HG03103 (cell line): ENCODE results near the gene CELA3B.
"Not testable (repeated sequence)": the region's sequence is repeated elsewhere in the genome, so short reads cannot be mapped to it uniquely, and the experiment has no call there.

Experiments
- ATAC-seq: cut with Tn5 transposase; IDR thresholded peaks from one replicate; pipeline ENCODE4 v1.9.1; 2021; ENCODE audit warnings: low read depth; ENCODE audit not compliant: unreplicated experiment

The CELA3B gene

GRCh38 chr1:21974699-21975098 is 2.1 kb upstream of the CELA3B start:
- not testable (repeated sequence) for ATAC-seq

- not testable (repeated sequence) for ATAC-seq
These were observed 1.5 kb upstream of the CELA3B start for GRCh38 chr1:21975296-21975695.

GRCh38 chr1:21978209-21978608 is 1.4 kb downstream of the CELA3B start:
- ATAC-seq = not testable (repeated sequence)

GRCh38 chr1:21980515-21981220 is 3.8 kb downstream of the CELA3B start:
- not testable (repeated sequence) for ATAC-seq

- not testable (repeated sequence) for ATAC-seq
These were observed 4.4 kb downstream of the CELA3B start for GRCh38 chr1:21981253-21981652.

GRCh38 chr1:21982122-21982521 is 5.3 kb downstream of the CELA3B start:
- not testable (repeated sequence) for ATAC-seq

- ATAC-seq = not testable (repeated sequence)
These were observed 6.7 kb downstream of the CELA3B start for GRCh38 chr1:21983539-21983938.

- ATAC-seq = not testable (repeated sequence)
These were observed 9.1 kb downstream of the CELA3B start for GRCh38 chr1:21985893-21986292.

- ATAC-seq = not testable (repeated sequence)
These were observed 9.6 kb downstream of the CELA3B start for GRCh38 chr1:21986386-21986785.

- not testable (repeated sequence) for ATAC-seq
These were observed 13.0 kb downstream of the CELA3B start for GRCh38 chr1:21989672-21990393.

- not testable (repeated sequence) for ATAC-seq
These were observed 15.4 kb downstream of the CELA3B start for GRCh38 chr1:21992186-21992585.

GRCh38 chr1:21994716-21995115 is 17.9 kb downstream of the CELA3B start:
- ATAC-seq = not testable (repeated sequence)

GRCh38 chr1:21996663-21996970 is 19.8 kb downstream of the CELA3B start:
- ATAC-seq = not testable (repeated sequence)

GRCh38 chr1:21997891-21998623 is 21.2 kb downstream of the CELA3B start:
- not testable (repeated sequence) for ATAC-seq

GRCh38 chr1:21998624-21999294 is 21.9 kb downstream of the CELA3B start:
- ATAC-seq = not testable (repeated sequence)

- ATAC-seq = not testable (repeated sequence)
These were observed 22.8 kb downstream of the CELA3B start for GRCh38 chr1:21999645-22000044.

- ATAC-seq = no peak
These were observed 24.6 kb downstream of the CELA3B start, which contains the start of gene CELA3A for GRCh38 chr1:22001409-22001808. CELA3A (plus strand) TSS chr1:22001657; CDS start chr1:22001675, 18 bp downstream.

- not testable (repeated sequence) for ATAC-seq
These were observed 25.6 kb downstream of the CELA3B start for GRCh38 chr1:22002461-22002860.

GRCh38 chr1:22002875-22003274 is 26.1 kb downstream of the CELA3B start:
- not testable (repeated sequence) for ATAC-seq

GRCh38 chr1:22003959-22004358 is 27.1 kb downstream of the CELA3B start:
- not testable (repeated sequence) for ATAC-seq
